Gastrocnemius medialis (tissue), 4 donors: ENCODE results near the gene TNFRSF18. TPM values are rescaled to one million over a fixed set of nuclear protein-coding genes. Genes with fewer than 3 reads are reported as not detected.

ENCODE experiments used
- ATAC-seq, 2 donors: fragments of 150-250 bp; one replicate each; pipeline ENCODE4 v1.9.1; 2016
- DNase-seq, 2 donors: peaks; one replicate each; pipeline ENCODE4 v3.0.0-alpha.2; 2019
- H3K27ac ChIP-seq, 4 donors: fragments of 200-600 bp; sonication (generic); 1 replicate in 1 of 4; 2 replicates in 3 of 4; pipeline ENCODE4 v1.5.1; 2016 to 2018; ENCODE audit warnings: mild to moderate bottlenecking in 2 of 4, moderate library complexity in 1 of 4
- H3K27me3 ChIP-seq, 3 donors: fragments of 200-600 bp; sonication (generic) in 2 of 3; 1 replicate in 1 of 3; 2 replicates in 2 of 3; pipeline versions ENCODE4 v1.5.1 to v1.6.0; 2016 to 2019; ENCODE audit warnings: mild to moderate bottlenecking in 1 of 3, moderate library complexity in 1 of 3
- H3K36me3 ChIP-seq, 2 donors: fragments of 200-600 bp; sonication (generic) in 1 of 2; one replicate each; pipeline ENCODE4 v1.5.1; 2017 to 2018
- H3K4me1 ChIP-seq, 2 donors: fragments of 200-600 bp; sonication (generic) in 1 of 2; one replicate each; pipeline ENCODE4 v1.5.1; 2016 to 2017; ENCODE audit warnings: mild to moderate bottlenecking in 2 of 2
- H3K4me3 ChIP-seq, 4 donors: fragments of 200-600 bp; sonication (generic) in 3 of 4; 1 replicate in 1 of 4; 2 replicates in 3 of 4; pipeline ENCODE4 v1.5.1; 2016 to 2019; ENCODE audit warnings: mild to moderate bottlenecking in 2 of 4
- H3K9me3 ChIP-seq, 3 donors: fragments of 200-600 bp; sonication (generic) in 2 of 3; 1 replicate in 1 of 3; 2 replicates in 2 of 3; pipeline ENCODE4 v1.5.1; 2016 to 2019
- CTCF ChIP-seq, 5 experiments: fragments of 450-650 bp in 3 of 5; fragments of 200-600 bp in 2 of 5; sonication (generic) in 2 of 5; IDR thresholded peaks in 4 of 5; conservative IDR thresholded peaks in 1 of 5; 1 replicate in 4 of 5; 2 replicates in 1 of 5; pipeline ENCODE4 v1.5.1; 2016 to 2019; ENCODE audit warnings: antibody characterized with exemption in 5 of 5, mild to moderate bottlenecking in 3 of 5, moderate library complexity in 3 of 5
- POLR2A ChIP-seq, 2 donors: fragments of 450-650 bp; IDR thresholded peaks; one replicate each; pipeline ENCODE4 v1.6.1; 2017; ENCODE audit warnings: antibody characterized with exemption in 2 of 2, mild to moderate bottlenecking in 2 of 2, moderate library complexity in 2 of 2
- in situ Hi-C, 4 donors: fragments of 200-750 bp; cut with MboI; loops; one replicate each; pipeline versions ENCODE4 v1.15.0 to v1.8.0; 2017; ENCODE audit warnings: low sequenced_read_pairs in 4 of 4
- intact Hi-C: fragments of 100-400 bp; cut with DNase I; formaldehyde crosslinking; loops from one replicate; pipeline ENCODE4 v1.15.1; 2023; ENCODE audit warnings: low total_unique reads
- total RNA-seq, 4 donors: library from RNA; depleted of rRNA; stranded (reverse); fragments of >200 nt; gene quantifications; one replicate each; pipeline versions ENCODE4 v1.1.0 to v1.2.3, GENCODE V29; 2016

TNFRSF18 gene
- total RNA-seq, 4 donors from 2014 or later = not detected

GRCh38 chr1:1239227-1239613 is 32.8 kb upstream of the TNFRSF18 start:
- no peaks in the 10 kb centered on the region for H3K4me1 ChIP-seq

DNA sequence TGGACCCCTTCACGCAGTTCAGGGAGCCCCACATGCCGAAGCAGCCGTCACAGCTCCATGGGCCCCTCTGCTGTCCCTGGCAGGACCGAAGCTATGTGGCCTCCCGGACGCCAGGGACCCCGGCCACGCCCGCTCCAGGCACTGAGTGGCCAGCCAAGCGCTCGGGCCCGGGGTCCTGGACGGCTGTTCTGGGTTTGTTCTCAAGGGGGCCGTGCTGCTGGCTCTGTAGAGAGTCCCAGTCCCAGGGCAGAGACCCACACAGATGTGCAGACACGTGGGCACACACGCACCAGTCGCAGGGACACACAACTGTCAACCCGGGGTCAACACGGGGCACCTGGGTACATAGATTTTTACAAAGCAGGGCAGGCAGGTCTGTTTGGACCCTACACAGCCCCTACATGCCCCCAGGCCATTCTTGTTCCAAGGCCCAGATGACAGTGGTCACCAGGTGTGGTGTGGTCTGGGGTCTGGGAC is 32.3 kb upstream of the TNFRSF18 start:
- no peak overlapping the region for H3K27ac ChIP-seq
- no peaks in the 10 kb centered on the region for H3K9me3 ChIP-seq
- TF ChIP-seq CTCF (IDR thresholded peaks at IDR 0.05 in 4 of 5, conservative IDR thresholded peaks at IDR 0.05 in 1 of 5) = no peak
- no peak for TF ChIP-seq POLR2A (IDR thresholded peaks at IDR 0.05)
- no peak for ATAC-seq
- no peak overlapping the region for H3K4me3 ChIP-seq
- no peak for DNase-seq
- in situ Hi-C loops = no loop called here
- peaks cover 27 to 33% (median 32%) of the 10 kb centered on the region in 3 donors for H3K27me3 ChIP-seq
- H3K36me3 ChIP-seq = no peaks in the 10 kb centered on the region
- intact Hi-C loops = no loop called here
- no peaks in the 10 kb centered on the region for H3K4me1 ChIP-seq

More at GRCh38 chr1:1239227-1239613, 32.8 kb upstream of the TNFRSF18 start:
- DNase-seq (no peak), ATAC-seq (no peak)
- in situ Hi-C loops (no loop called here), intact Hi-C loops (no loop called here)
- Histone ChIP-seq H3K9me3 (no peaks in the 10 kb centered on the region), H3K27me3 (peaks cover 27 to 33% (median 32%) of the 10 kb centered on the region in 3 donors), H3K36me3 (no peaks in the 10 kb centered on the region), H3K27ac (no peak overlapping the region), H3K4me3 (no peak overlapping the region)
- TF ChIP-seq POLR2A (IDR thresholded peaks at IDR 0.05) (no peak), CTCF (IDR thresholded peaks at IDR 0.05 in 4 of 5, conservative IDR thresholded peaks at IDR 0.05 in 1 of 5) (no peak)

GRCh38 chr1:1237874-1238701 is 31.7 kb upstream of the TNFRSF18 start:
- Histone ChIP-seq H3K36me3 (no peaks in the 10 kb centered on the region), H3K4me3 (no peak overlapping the region), H3K9me3 (no peaks in the 10 kb centered on the region), H3K4me1 (peaks cover 0 to 1% of the 10 kb centered on the region in 2 donors), H3K27ac (no peak overlapping the region), H3K27me3 (peaks cover 27 to 33% (median 32%) of the 10 kb centered on the region in 3 donors)
- TF ChIP-seq CTCF (IDR thresholded peaks at IDR 0.05 in 4 of 5, conservative IDR thresholded peaks at IDR 0.05 in 1 of 5) (no peak), POLR2A (IDR thresholded peaks at IDR 0.05) (no peak)
- in situ Hi-C loops (no loop called here), intact Hi-C loops (no loop called here)
- ATAC-seq = no peak
- no peak for DNase-seq

DNA sequence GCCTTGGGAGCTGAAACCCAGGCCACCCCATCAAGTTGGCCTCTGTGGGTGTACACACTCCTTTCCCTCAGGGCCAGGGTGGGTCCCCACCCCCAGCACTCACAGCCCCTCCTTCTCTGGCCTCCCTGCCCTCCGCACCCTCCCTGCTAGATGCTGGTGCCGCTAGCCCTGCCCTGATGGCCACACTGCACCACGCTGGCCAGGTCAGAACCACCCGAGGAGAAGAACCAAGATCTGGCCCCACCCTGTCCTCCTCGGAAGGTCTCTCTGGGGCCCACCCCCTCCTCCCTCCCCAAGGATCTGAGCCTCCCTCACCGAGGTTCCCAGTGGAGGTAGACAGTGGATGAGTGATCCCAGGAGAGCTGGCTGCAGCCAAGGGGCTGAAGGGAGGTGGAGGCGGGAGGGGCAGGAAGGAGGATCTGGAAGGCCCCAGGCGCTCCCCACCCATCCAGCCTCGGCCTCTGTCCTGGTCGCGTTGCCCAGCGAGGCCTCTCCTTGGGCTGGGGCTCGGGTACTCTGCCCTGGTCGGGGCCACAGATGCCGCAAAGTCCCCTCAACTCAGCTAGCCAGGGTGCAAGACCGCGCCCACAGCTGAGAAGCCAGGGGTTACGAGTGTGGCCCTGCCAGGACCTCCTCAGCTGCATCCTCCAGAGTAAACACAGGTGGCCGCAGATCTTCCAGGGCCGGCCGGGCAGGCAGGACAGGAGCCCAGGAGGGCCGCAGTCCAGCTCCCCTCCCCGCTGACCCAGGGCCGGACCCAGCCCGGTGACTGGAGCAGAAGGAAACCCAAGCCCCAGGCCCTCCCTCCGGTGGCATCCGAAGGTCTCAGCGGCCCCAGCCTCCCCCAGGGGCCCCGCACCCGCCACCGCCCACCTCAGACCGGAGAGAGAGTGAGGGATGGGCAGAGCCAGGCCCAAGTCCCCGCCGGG is 30.8 kb upstream of the TNFRSF18 start:
- in situ Hi-C loops = no loop called here
- no peak for DNase-seq
- intact Hi-C loops = no loop called here
- no peak overlapping the region for H3K4me3 ChIP-seq
- H3K4me1 ChIP-seq = peaks cover 0 to 7% of the 10 kb centered on the region in 2 donors
- no peak for ATAC-seq
- peaks cover 27 to 33% (median 32%) of the 10 kb centered on the region in 3 donors for H3K27me3 ChIP-seq
- TF ChIP-seq POLR2A (IDR thresholded peaks at IDR 0.05) (no peak), CTCF (IDR thresholded peaks at IDR 0.05 in 4 of 5, conservative IDR thresholded peaks at IDR 0.05 in 1 of 5) (no peak)
- no peaks in the 10 kb centered on the region for H3K36me3 ChIP-seq
- H3K9me3 ChIP-seq = no peaks in the 10 kb centered on the region
- H3K27ac ChIP-seq = no peak overlapping the region
